ENCODE data around the gene CD28.

CD28 gene

GRCh38 chr2:203758841-203759689, 52.6 kb downstream of the CD28 start:
- peaks cover 0 to 7% (median 3%) of the 10 kb centered on the region in 5 donors for H3K9me3 ChIP-seq (ENCODE audit: control insufficient read depth in 5 of 5, low read length in 5 of 5)
- no peaks in the 10 kb centered on the region for H3K36me3 ChIP-seq (ENCODE audit: control insufficient read depth in 5 of 5, insufficient read depth in 5 of 5, low read length in 5 of 5)
- no peak overlapping the region for H3K27ac ChIP-seq (ENCODE audit: low read depth, low read length)
- no peak overlapping the region for H3K9ac ChIP-seq (ENCODE audit: low read length in 5 of 5)
- H3K27me3 ChIP-seq (ENCODE audit: control insufficient read depth in 5 of 5, insufficient read depth in 4 of 5, low read length in 5 of 5) = no peaks in the 10 kb centered on the region
- H3K4me3 ChIP-seq (ENCODE audit: low read depth in 1 of 5, low read length in 5 of 5) = no peak overlapping the region
- H3K4me1 ChIP-seq (ENCODE audit: control insufficient read depth in 5 of 5, insufficient read depth in 5 of 5, low read length in 5 of 5) = peaks cover 0 to 5% (median 0%) of the 10 kb centered on the region in 5 donors

GRCh38 chr2:203759690-203760365, 53.4 kb downstream of the CD28 start:
- Histone ChIP-seq H3K27ac (ENCODE audit: low read depth, low read length) (no peak overlapping the region), H3K27me3 (ENCODE audit: control insufficient read depth in 5 of 5, insufficient read depth in 4 of 5, low read length in 5 of 5) (no peaks in the 10 kb centered on the region), H3K36me3 (ENCODE audit: control insufficient read depth in 5 of 5, insufficient read depth in 5 of 5, low read length in 5 of 5) (no peaks in the 10 kb centered on the region), H3K4me1 (ENCODE audit: control insufficient read depth in 5 of 5, insufficient read depth in 5 of 5, low read length in 5 of 5) (peaks cover 0 to 5% (median 0%) of the 10 kb centered on the region in 5 donors), H3K9me3 (ENCODE audit: control insufficient read depth in 5 of 5, low read length in 5 of 5) (peaks cover 0 to 7% (median 3%) of the 10 kb centered on the region in 5 donors), H3K9ac (ENCODE audit: low read length in 5 of 5) (no peak overlapping the region), H3K4me3 (ENCODE audit: low read depth in 1 of 5, low read length in 5 of 5) (no peak overlapping the region)

GRCh38 chr2:203761121-203761520, 54.7 kb downstream of the CD28 start:
- no peak overlapping the region for H3K4me3 ChIP-seq (ENCODE audit: low read depth in 1 of 5, low read length in 5 of 5)
- no peaks in the 10 kb centered on the region for H3K36me3 ChIP-seq (ENCODE audit: control insufficient read depth in 5 of 5, insufficient read depth in 5 of 5, low read length in 5 of 5)
- H3K9ac ChIP-seq (ENCODE audit: low read length in 5 of 5) = no peak overlapping the region
- H3K27ac ChIP-seq (ENCODE audit: low read depth, low read length) = no peak overlapping the region
- H3K4me1 ChIP-seq (ENCODE audit: control insufficient read depth in 5 of 5, insufficient read depth in 5 of 5, low read length in 5 of 5) = peaks cover 0 to 5% (median 0%) of the 10 kb centered on the region in 5 donors
- H3K27me3 ChIP-seq (ENCODE audit: control insufficient read depth in 5 of 5, insufficient read depth in 4 of 5, low read length in 5 of 5) = no peaks in the 10 kb centered on the region
- H3K9me3 ChIP-seq (ENCODE audit: control insufficient read depth in 5 of 5, low read length in 5 of 5) = peaks cover 0 to 4% (median under 1%) of the 10 kb centered on the region in 5 donors

GRCh38 chr2:203763241-203763937, 57.0 kb downstream of the CD28 start:
- Histone ChIP-seq H3K9ac (ENCODE audit: low read length in 5 of 5) (no peak overlapping the region), H3K36me3 (ENCODE audit: control insufficient read depth in 5 of 5, insufficient read depth in 5 of 5, low read length in 5 of 5) (no peaks in the 10 kb centered on the region), H3K9me3 (ENCODE audit: control insufficient read depth in 5 of 5, low read length in 5 of 5) (no peaks in the 10 kb centered on the region)

GRCh38 chr2:203763938-203764664, 57.7 kb downstream of the CD28 start:
- Histone ChIP-seq H3K36me3 (ENCODE audit: control insufficient read depth in 5 of 5, insufficient read depth in 5 of 5, low read length in 5 of 5) (no peaks in the 10 kb centered on the region), H3K9me3 (ENCODE audit: control insufficient read depth in 5 of 5, low read length in 5 of 5) (no peaks in the 10 kb centered on the region), H3K4me3 (ENCODE audit: low read depth in 1 of 5, low read length in 5 of 5) (no peak overlapping the region), H3K4me1 (ENCODE audit: control insufficient read depth in 5 of 5, insufficient read depth in 5 of 5, low read length in 5 of 5) (peaks cover 0 to 5% (median 0%) of the 10 kb centered on the region in 5 donors), H3K9ac (ENCODE audit: low read length in 5 of 5) (no peak overlapping the region), H3K27me3 (ENCODE audit: control insufficient read depth in 5 of 5, insufficient read depth in 4 of 5, low read length in 5 of 5) (no peaks in the 10 kb centered on the region), H3K27ac (ENCODE audit: low read depth, low read length) (no peak overlapping the region)

More at GRCh38 chr2:203763241-203763937, 57.0 kb downstream of the CD28 start:
- H3K4me3 ChIP-seq (ENCODE audit: low read depth in 1 of 5, low read length in 5 of 5) = no peak overlapping the region
- H3K4me1 ChIP-seq (ENCODE audit: control insufficient read depth in 5 of 5, insufficient read depth in 5 of 5, low read length in 5 of 5) = peaks cover 0 to 5% (median 0%) of the 10 kb centered on the region in 5 donors
- no peaks in the 10 kb centered on the region for H3K27me3 ChIP-seq (ENCODE audit: control insufficient read depth in 5 of 5, insufficient read depth in 4 of 5, low read length in 5 of 5)
- H3K27ac ChIP-seq (ENCODE audit: low read depth, low read length) = no peak overlapping the region

- Histone ChIP-seq H3K9ac (ENCODE audit: low read length in 5 of 5) (no peak overlapping the region), H3K36me3 (ENCODE audit: control insufficient read depth in 5 of 5, insufficient read depth in 5 of 5, low read length in 5 of 5) (no peaks in the 10 kb centered on the region), H3K9me3 (ENCODE audit: control insufficient read depth in 5 of 5, low read length in 5 of 5) (no peaks in the 10 kb centered on the region), H3K27me3 (ENCODE audit: control insufficient read depth in 5 of 5, insufficient read depth in 4 of 5, low read length in 5 of 5) (no peaks in the 10 kb centered on the region), H3K27ac (ENCODE audit: low read depth, low read length) (no peak overlapping the region), H3K4me3 (ENCODE audit: low read depth in 1 of 5, low read length in 5 of 5) (no peak overlapping the region), H3K4me1 (ENCODE audit: control insufficient read depth in 5 of 5, insufficient read depth in 5 of 5, low read length in 5 of 5) (no peaks in the 10 kb centered on the region)
Measured at GRCh38 chr2:203772456-203773165, 66.2 kb downstream of the CD28 start.

- Histone ChIP-seq H3K9me3 (ENCODE audit: control insufficient read depth in 5 of 5, low read length in 5 of 5) (no peaks in the 10 kb centered on the region), H3K27me3 (ENCODE audit: control insufficient read depth in 5 of 5, insufficient read depth in 4 of 5, low read length in 5 of 5) (no peaks in the 10 kb centered on the region), H3K36me3 (ENCODE audit: control insufficient read depth in 5 of 5, insufficient read depth in 5 of 5, low read length in 5 of 5) (no peaks in the 10 kb centered on the region), H3K4me3 (ENCODE audit: low read depth in 1 of 5, low read length in 5 of 5) (no peak overlapping the region), H3K4me1 (ENCODE audit: control insufficient read depth in 5 of 5, insufficient read depth in 5 of 5, low read length in 5 of 5) (no peaks in the 10 kb centered on the region), H3K9ac (ENCODE audit: low read length in 5 of 5) (no peak overlapping the region), H3K27ac (ENCODE audit: low read depth, low read length) (no peak overlapping the region)
Measured at GRCh38 chr2:203774760-203775159, 68.3 kb downstream of the CD28 start.

GRCh38 chr2:203775684-203776083, 69.2 kb downstream of the CD28 start:
- H3K9ac ChIP-seq (ENCODE audit: low read length in 5 of 5) = no peak overlapping the region
- H3K9me3 ChIP-seq (ENCODE audit: control insufficient read depth in 5 of 5, low read length in 5 of 5) = no peaks in the 10 kb centered on the region
- H3K27ac ChIP-seq (ENCODE audit: low read depth, low read length) = no peak overlapping the region
- no peaks in the 10 kb centered on the region for H3K27me3 ChIP-seq (ENCODE audit: control insufficient read depth in 5 of 5, insufficient read depth in 4 of 5, low read length in 5 of 5)
- no peaks in the 10 kb centered on the region for H3K36me3 ChIP-seq (ENCODE audit: control insufficient read depth in 5 of 5, insufficient read depth in 5 of 5, low read length in 5 of 5)
- no peaks in the 10 kb centered on the region for H3K4me1 ChIP-seq (ENCODE audit: control insufficient read depth in 5 of 5, insufficient read depth in 5 of 5, low read length in 5 of 5)
- no peak overlapping the region for H3K4me3 ChIP-seq (ENCODE audit: low read depth in 1 of 5, low read length in 5 of 5)

- Histone ChIP-seq H3K36me3 (ENCODE audit: control insufficient read depth in 5 of 5, insufficient read depth in 5 of 5, low read length in 5 of 5) (no peaks in the 10 kb centered on the region), H3K27me3 (ENCODE audit: control insufficient read depth in 5 of 5, insufficient read depth in 4 of 5, low read length in 5 of 5) (no peaks in the 10 kb centered on the region), H3K9ac (ENCODE audit: low read length in 5 of 5) (no peak overlapping the region), H3K9me3 (ENCODE audit: control insufficient read depth in 5 of 5, low read length in 5 of 5) (no peaks in the 10 kb centered on the region), H3K27ac (ENCODE audit: low read depth, low read length) (no peak overlapping the region), H3K4me3 (ENCODE audit: low read depth in 1 of 5, low read length in 5 of 5) (no peak overlapping the region), H3K4me1 (ENCODE audit: control insufficient read depth in 5 of 5, insufficient read depth in 5 of 5, low read length in 5 of 5) (peaks cover 0 to 4% (median 0%) of the 10 kb centered on the region in 5 donors)
Measured at GRCh38 chr2:203777030-203777429, 70.6 kb downstream of the CD28 start.

All from subcutaneous abdominal adipose tissue (tissue), 5 donors.